Esophagus muscularis mucosa (tissue), 4 donors: ENCODE results near the gene ASMTL. TPM values are rescaled to one million over a fixed set of nuclear protein-coding genes. Genes with fewer than 3 reads are reported as not detected.
"Not testable (repeated sequence)": the region's sequence is repeated elsewhere in the genome, so short reads cannot be mapped to it uniquely, and the experiment has no call there.

ENCODE experiments used
- DNase-seq: peaks from one replicate; pipeline ENCODE4 v3.0.0-alpha.2; 2017; ENCODE audit errors: extremely low spot score
- H3K27ac ChIP-seq, 4 donors: fragments of 200-600 bp; sonication (generic); replicated peaks in 1 of 4; 1 replicate in 3 of 4; 2 replicates in 1 of 4; pipeline ENCODE4 v1.5.1; 2016 to 2019; ENCODE audit warnings: mild to moderate bottlenecking in 1 of 4
- H3K27me3 ChIP-seq, 4 donors: fragments of 200-600 bp; sonication (generic); one replicate each; pipeline versions ENCODE4 v1.5.1 to v1.6.0; 2016 to 2019
- H3K36me3 ChIP-seq, 4 donors: fragments of 200-600 bp; sonication (generic); one replicate each; pipeline ENCODE4 v1.5.1; 2016 to 2019
- H3K4me1 ChIP-seq, 4 donors: fragments of 200-600 bp; sonication (generic); one replicate each; pipeline ENCODE4 v1.5.1; 2016 to 2019
- H3K4me3 ChIP-seq, 4 donors: fragments of 200-600 bp; sonication (generic); 1 replicate in 2 of 4; 2 replicates in 2 of 4; pipeline ENCODE4 v1.5.1; 2016 to 2019; ENCODE audit warnings: mild to moderate bottlenecking in 4 of 4, moderate library complexity in 1 of 4
- H3K9me3 ChIP-seq, 4 donors: fragments of 200-600 bp; sonication (generic); 1 replicate in 3 of 4; 2 replicates in 1 of 4; pipeline ENCODE4 v1.5.1; 2016 to 2019
- EP300 ChIP-seq: sonication (generic); formaldehyde crosslinking; IDR thresholded peaks from one replicate; pipeline ENCODE4 v1.6.1; 2017; ENCODE audit warnings: antibody characterized with exemption
- POLR2A ChIP-seq: fragments of 450-650 bp; IDR thresholded peaks from one replicate; pipeline ENCODE4 v1.6.1; 2017; ENCODE audit warnings: antibody characterized with exemption, moderate library complexity, mild to moderate bottlenecking, low read depth
- POLR2AphosphoS5 ChIP-seq, 2 donors: sonication (generic); formaldehyde crosslinking; IDR thresholded peaks; one replicate each; pipeline ENCODE4 v1.6.1; 2017; ENCODE audit warnings: antibody characterized with exemption in 2 of 2
- WGBS: methylation state at CpG from one replicate; pipeline ENCODE4 v1.1.5; 2018; 5-methylcytosine and 5-hydroxymethylcytosine counted together
- intact Hi-C: fragments of 100-400 bp; cut with DNase I; formaldehyde crosslinking; loops from one replicate; pipeline ENCODE4 v1.15.1; 2023
- total RNA-seq, 4 donors: library from RNA; depleted of rRNA; stranded (reverse); fragments of >200 nt; gene quantifications; one replicate each; pipeline versions ENCODE4 v1.1.0 to v1.2.1, GENCODE V29; 2016
- TF ChIP-seq, protein P1 (sequence below), 3 experiments: fragments of 200-600 bp in 2 of 3; fragments of 450-650 bp in 1 of 3; sonication (generic) in 2 of 3; IDR thresholded peaks; one replicate each; pipeline ENCODE4 v1.5.1; 2017 to 2019; ENCODE audit warnings: antibody characterized with exemption in 3 of 3, mild to moderate bottlenecking in 2 of 3, moderate library complexity in 1 of 3

ASMTL gene
- total RNA-seq, 4 donors from 2014 or later = 28.7 to 52.2 (median 32.8) TPM

DNA sequence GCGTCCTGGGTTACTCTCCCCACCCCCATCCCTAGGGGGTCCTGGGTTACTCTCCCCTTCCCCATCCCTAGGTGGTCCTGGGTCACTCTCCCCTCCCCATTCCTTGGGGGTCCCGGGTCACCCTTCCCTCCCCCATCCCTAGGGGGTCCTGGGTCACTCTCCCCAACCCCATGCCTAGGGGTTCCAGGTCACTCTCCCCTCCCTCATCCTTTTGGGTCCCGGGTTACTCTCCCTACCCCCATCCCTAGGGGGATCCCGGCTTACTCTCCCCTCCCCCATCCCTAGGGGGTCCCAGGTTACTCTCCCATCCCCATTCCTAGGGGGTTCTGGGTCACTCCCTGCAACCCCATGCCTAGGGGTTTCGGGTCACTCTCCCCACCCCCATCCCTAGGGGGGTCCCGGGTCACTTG lies 1.5 kb downstream of the ASMTL start:
- Histone ChIP-seq H3K4me1 (peaks cover 14 to 37% (median 23%) of the 10 kb centered on the region in 4 donors), H3K27me3 (no peaks in the 10 kb centered on the region), H3K27ac (peak overlapping the region in 3 of 4 donors; percentile 10 to 95 (median 86)), H3K9me3 (no peaks in the 10 kb centered on the region), H3K36me3 (no peaks in the 10 kb centered on the region), H3K4me3 (peak overlapping the region; percentile 82 to 99 (median 98))
- intact Hi-C loops = loop anchor here (2.0 to 10.0 kb wide), 7 partner anchors 58 to 1244 kb away; partner anchors contain the start of genes AKAP17A, CD99, DHRSX and SLC25A6
- TF ChIP-seq, protein P1, sequence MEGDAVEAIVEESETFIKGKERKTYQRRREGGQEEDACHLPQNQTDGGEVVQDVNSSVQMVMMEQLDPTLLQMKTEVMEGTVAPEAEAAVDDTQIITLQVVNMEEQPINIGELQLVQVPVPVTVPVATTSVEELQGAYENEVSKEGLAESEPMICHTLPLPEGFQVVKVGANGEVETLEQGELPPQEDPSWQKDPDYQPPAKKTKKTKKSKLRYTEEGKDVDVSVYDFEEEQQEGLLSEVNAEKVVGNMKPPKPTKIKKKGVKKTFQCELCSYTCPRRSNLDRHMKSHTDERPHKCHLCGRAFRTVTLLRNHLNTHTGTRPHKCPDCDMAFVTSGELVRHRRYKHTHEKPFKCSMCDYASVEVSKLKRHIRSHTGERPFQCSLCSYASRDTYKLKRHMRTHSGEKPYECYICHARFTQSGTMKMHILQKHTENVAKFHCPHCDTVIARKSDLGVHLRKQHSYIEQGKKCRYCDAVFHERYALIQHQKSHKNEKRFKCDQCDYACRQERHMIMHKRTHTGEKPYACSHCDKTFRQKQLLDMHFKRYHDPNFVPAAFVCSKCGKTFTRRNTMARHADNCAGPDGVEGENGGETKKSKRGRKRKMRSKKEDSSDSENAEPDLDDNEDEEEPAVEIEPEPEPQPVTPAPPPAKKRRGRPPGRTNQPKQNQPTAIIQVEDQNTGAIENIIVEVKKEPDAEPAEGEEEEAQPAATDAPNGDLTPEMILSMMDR (IDR thresholded peaks at IDR 0.05) = no peak
- TF ChIP-seq EP300 (no peak), POLR2AphosphoS5 (IDR thresholded peaks at IDR 0.05) (no peak), POLR2A (no peak)
- DNase-seq = peak; percentile 37
- 85% methylated on average over 6 of the region's 6 CpGs for WGBS

DNA sequence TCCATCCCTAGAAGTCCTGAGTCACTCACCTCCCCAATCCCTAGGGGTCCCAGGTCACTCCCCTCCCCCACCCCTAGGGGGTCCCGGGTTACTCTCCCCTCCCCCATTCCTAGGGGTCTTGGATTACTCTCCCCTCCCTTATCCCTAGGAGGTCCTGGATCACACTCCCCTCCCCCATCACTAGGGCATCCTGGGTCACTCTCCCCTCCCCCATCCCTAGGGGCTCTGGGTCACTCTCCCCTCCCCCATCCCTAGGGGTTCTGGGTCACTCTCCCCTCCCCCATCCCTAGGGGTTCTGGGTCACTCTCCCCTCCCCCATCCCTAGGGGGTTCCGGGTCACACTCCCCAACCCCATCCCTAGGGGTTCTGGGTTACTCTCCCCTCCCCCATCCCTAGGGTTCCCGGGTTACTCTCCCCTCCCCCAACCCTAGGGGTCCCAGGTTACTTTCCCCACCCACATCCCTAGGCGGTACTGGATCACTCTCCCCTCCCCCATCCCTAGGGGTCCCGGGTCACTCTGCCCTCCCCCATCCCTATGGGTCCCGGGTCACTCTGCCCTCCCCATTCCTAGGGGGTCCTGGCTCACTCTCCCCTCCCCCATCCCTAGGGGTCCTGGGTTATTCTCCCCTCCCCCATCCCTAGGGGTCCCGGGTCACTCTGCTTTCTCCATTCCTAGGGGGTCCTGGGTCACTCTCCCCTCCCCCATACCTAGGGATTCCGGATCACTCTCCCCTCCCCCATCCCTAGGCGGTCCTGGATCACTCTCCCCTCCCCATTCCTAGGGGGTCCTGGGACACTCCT lies 2.1 kb downstream of the ASMTL start:
- Histone ChIP-seq H3K4me3 (no peak overlapping the region), H3K27ac (no peak overlapping the region), H3K9me3 (no peaks in the 10 kb centered on the region), H3K4me1 (peaks cover 14 to 37% (median 23%) of the 10 kb centered on the region in 4 donors), H3K36me3 (no peaks in the 10 kb centered on the region), H3K27me3 (no peaks in the 10 kb centered on the region)
- WGBS = 76% methylated on average over 9 of the region's 9 CpGs
- no peak for DNase-seq
- TF ChIP-seq, protein P1 (IDR thresholded peaks at IDR 0.05) = no peak
- TF ChIP-seq POLR2AphosphoS5 (IDR thresholded peaks at IDR 0.05) (no peak), POLR2A (no peak), EP300 (no peak)
- intact Hi-C loops = loop anchor here (2.0 to 10.0 kb wide), 7 partner anchors 58 to 1244 kb away; partner anchors contain the start of genes AKAP17A, CD99, DHRSX and SLC25A6

DNA sequence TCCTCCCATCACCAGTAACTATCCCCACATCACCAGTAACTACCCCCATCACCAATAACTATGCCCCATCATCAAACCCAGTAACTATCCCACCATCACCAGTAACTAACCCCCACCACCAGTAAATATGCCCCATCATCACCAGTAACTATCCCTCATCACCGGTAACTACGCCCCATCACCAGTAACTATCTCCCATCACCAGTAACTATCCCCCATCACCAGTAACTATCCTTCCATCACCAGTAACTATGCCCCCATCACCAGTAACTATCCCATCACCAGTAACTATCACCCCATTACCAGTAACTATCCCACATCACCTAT lies 2.9 kb downstream of the ASMTL start:
- intact Hi-C loops = loop anchor here (2.0 to 10.0 kb wide), 7 partner anchors 57 to 1245 kb away; partner anchors contain the start of genes AKAP17A, CD99, DHRSX and SLC25A6
- 88% methylated on average over 2 of the region's 2 CpGs for WGBS

DNA sequence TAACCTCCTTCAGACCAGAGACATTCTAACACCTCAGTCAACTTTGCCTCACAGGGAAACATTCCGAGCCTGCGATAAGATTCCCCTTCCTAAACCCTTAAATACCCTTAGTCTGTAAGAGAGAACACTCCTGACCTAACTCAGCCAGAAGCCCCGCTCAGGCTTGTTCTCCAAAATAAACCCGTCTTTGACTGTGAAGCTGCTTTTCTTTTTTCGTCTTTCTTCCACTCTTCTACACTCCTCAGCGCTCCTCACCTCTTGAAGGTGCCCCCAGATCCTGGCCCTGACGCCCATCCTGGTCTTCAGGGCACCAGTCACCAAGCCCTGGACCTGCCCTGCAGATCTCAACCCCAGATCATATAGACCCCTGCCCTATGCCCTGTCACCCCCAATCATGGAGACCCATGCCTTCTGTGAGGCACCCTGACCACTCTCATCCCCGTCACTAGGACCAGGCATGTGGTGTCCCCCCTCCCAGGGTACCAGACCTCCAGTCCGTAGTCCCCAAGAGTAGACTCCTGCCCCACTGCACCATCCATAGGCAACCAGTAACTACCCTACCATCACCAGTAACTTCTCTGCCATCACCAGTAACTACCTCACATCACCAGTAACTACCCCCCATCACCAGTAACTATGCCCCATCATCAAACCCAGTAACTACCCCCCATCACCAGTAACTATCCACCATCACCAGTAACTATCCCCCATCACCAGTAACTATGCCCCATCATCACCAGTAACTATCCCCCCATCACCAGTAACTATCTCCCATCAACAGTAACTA lies 3.5 kb downstream of the ASMTL start:
- no peaks in the 10 kb centered on the region for H3K9me3 ChIP-seq
- H3K36me3 ChIP-seq = peaks cover 0 to 3% (median 0%) of the 10 kb centered on the region in 4 donors
- H3K4me1 ChIP-seq = peaks cover 14 to 35% (median 23%) of the 10 kb centered on the region in 4 donors
- WGBS = 88% methylated on average over 9 of the region's 9 CpGs
- H3K27ac ChIP-seq = no peak overlapping the region
- DNase-seq = peak; percentile 68
- no peak overlapping the region for H3K4me3 ChIP-seq
- H3K27me3 ChIP-seq = no peaks in the 10 kb centered on the region
- TF ChIP-seq POLR2A (no peak), EP300 (no peak), POLR2AphosphoS5 (IDR thresholded peaks at IDR 0.05) (no peak)
- TF ChIP-seq, protein P1 (IDR thresholded peaks at IDR 0.05) = no peak
- intact Hi-C loops = no loop called here

More for the DNA sequence above, 2.9 kb downstream of the ASMTL start:
- H3K4me3 ChIP-seq = no peak overlapping the region
- no peaks in the 10 kb centered on the region for H3K27me3 ChIP-seq
- H3K9me3 ChIP-seq = no peaks in the 10 kb centered on the region
- peak; percentile 37 for DNase-seq
- no peaks in the 10 kb centered on the region for H3K36me3 ChIP-seq
- no peak overlapping the region for H3K27ac ChIP-seq
- peaks cover 14 to 37% (median 23%) of the 10 kb centered on the region in 4 donors for H3K4me1 ChIP-seq
- no peak for TF ChIP-seq EP300
- no peak for TF ChIP-seq POLR2A
- TF ChIP-seq, protein P1 (IDR thresholded peaks at IDR 0.05) = no peak
- TF ChIP-seq POLR2AphosphoS5 (IDR thresholded peaks at IDR 0.05) = no peak

DNA sequence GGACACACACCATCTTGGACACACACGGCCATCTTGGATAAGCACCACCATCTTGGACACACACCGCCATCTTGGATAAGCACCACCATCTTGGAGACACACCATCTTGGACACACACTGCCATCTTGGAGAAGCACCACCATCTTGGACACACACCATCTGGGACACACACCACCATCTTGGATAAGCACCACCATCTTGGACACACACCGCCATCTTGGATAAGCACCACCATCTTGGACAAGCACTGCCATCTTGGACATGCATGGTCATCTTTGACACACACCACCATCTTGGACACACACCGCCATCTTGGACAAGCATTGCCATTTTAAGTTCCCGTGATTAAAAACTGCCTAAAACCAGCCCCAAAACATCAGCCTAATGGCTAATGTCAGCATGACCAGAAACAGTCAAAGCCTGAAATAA lies 4.1 kb downstream of the ASMTL start:
- H3K36me3 ChIP-seq, H3K27me3 ChIP-seq, intact Hi-C loops, H3K27ac ChIP-seq, H3K4me3 ChIP-seq, H3K9me3 ChIP-seq: not testable (repeated sequence)
- peaks cover 14 to 31% (median 23%) of the 10 kb centered on the region in 4 donors for H3K4me1 ChIP-seq
- WGBS = 95% methylated on average over 5 of the region's 5 CpGs
- DNase-seq = peak; percentile 31

DNA sequence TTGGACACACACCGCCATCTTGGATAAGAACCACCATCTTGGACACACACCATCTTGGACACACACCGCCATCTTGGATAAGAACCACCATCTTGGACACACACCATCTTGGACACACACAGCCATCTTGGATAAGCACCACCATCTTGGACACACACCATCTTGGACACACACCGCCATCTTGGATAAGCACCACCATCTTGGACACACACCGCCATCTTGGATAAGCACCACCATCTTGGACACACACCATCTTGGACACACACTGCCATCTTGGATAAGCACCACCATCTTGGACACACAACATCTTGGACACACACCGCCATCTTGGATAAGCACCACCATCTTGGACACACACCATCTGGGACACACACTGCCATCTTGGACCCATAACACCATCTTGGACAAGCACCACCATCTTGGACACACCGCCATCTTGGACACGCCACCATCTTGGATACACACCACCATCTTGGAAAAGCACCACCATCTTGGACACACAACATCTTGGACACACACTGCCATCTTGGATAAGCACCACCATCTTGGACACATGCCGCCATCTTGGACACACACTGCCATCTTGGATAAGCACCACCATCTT lies 4.6 kb downstream of the ASMTL start:
- intact Hi-C loops = not testable (repeated sequence)
- 94% methylated on average over 8 of the region's 8 CpGs for WGBS
- peak; percentile 57 for DNase-seq

More for the DNA sequence above, 4.6 kb downstream of the ASMTL start:
- H3K36me3 ChIP-seq, H3K9me3 ChIP-seq, H3K27me3 ChIP-seq, H3K27ac ChIP-seq, H3K4me3 ChIP-seq: not testable (repeated sequence)
- peaks cover 14 to 31% (median 23%) of the 10 kb centered on the region in 4 donors for H3K4me1 ChIP-seq
